ENCODE measurements around the gene VWA5A. TPM values are rescaled to one million over a fixed set of nuclear protein-coding genes. Genes with fewer than 3 reads are reported as not detected.

Gene VWA5A
- total RNA-seq, 1 donor from 2014 or later = 4.6 TPM

DNA sequence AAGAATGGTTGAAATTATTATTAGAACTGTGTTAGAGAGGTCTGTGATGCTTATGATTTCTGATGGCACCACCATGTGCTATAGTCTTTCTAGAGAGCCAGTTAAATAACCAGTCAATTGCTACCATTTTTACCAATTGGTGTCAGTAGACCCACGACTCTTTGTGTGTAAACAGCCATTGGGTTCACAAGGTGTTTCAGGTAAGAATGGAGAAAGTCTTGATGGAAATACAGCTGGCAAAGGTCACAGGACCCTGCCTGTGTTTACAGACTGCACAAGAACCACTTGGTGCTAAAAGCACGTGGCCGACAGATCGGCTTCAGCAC, 43.7 kb upstream of the VWA5A start:
- TF ChIP-seq, protein P1, sequence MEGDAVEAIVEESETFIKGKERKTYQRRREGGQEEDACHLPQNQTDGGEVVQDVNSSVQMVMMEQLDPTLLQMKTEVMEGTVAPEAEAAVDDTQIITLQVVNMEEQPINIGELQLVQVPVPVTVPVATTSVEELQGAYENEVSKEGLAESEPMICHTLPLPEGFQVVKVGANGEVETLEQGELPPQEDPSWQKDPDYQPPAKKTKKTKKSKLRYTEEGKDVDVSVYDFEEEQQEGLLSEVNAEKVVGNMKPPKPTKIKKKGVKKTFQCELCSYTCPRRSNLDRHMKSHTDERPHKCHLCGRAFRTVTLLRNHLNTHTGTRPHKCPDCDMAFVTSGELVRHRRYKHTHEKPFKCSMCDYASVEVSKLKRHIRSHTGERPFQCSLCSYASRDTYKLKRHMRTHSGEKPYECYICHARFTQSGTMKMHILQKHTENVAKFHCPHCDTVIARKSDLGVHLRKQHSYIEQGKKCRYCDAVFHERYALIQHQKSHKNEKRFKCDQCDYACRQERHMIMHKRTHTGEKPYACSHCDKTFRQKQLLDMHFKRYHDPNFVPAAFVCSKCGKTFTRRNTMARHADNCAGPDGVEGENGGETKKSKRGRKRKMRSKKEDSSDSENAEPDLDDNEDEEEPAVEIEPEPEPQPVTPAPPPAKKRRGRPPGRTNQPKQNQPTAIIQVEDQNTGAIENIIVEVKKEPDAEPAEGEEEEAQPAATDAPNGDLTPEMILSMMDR (IDR thresholded peaks at IDR 0.05; ENCODE audit: borderline replicate concordance) = peak; percentile 5
- DNase-seq = no peak
- peaks cover 9% of the 10 kb centered on the region for H3K4me1 ChIP-seq
- no peak overlapping the region for H3K27ac ChIP-seq (replicated peaks)
- H3K36me3 ChIP-seq = no peaks in the 10 kb centered on the region
- intact Hi-C loops (cut with micrococcal nuclease) = loop anchor here (5.0 kb wide), 1 partner anchor 516 kb away; no protein-coding TSS in a partner anchor
- no peaks in the 10 kb centered on the region for H3K9me3 ChIP-seq (replicated peaks)
- no peak overlapping the region for H3K4me3 ChIP-seq
- H3K27me3 ChIP-seq (ENCODE audit: low read depth) = peaks cover 95% of the 10 kb centered on the region

DNA sequence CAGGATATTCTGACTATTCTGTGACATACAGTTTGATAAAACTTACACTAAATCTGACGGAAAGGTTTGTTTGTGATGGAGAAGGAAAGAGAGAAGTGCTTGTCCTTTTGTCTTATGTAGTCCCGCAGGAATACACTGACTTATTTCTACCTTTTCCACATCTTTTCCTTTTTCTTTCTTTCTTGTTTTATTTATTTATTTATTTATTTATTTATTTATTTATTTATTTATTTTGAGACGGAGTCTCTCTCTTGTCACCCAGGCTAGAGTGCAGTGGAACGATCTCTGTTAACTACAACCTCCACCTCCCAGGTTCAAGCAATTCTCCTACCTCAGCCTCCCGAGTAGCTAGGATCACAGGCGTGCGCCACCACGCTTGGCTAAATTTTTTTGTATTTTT, 43.1 kb upstream of the VWA5A start:
- TF ChIP-seq, protein P1 (IDR thresholded peaks at IDR 0.05; ENCODE audit: borderline replicate concordance) = no peak
- no peak for DNase-seq
- intact Hi-C loops (cut with micrococcal nuclease) = loop anchor here (5.0 kb wide), 1 partner anchor 515 kb away; no protein-coding TSS in a partner anchor

DNA sequence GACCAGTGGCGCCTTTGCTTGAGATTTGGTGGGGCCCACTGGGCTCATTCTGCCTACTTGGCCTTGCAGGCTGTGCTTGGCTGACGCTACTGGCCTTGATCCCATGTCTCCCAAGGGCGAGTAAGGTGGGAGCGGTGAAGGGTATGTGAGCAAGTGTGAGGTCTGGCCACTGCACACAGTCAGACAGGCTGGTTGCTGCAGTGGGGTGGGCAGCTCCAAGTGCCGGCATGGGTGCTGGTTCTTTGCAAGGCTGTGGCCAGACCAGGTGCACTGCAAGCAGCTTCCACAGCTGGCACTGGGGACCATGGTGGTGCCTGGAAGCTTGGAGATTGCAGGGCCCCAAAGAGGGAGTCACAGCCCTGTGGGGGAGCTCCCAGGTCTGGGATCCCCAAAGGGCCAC, 40.7 kb upstream of the VWA5A start:
- DNase-seq = no peak
- no peaks in the 10 kb centered on the region for H3K9me3 ChIP-seq (replicated peaks)
- TF ChIP-seq, protein P1 (IDR thresholded peaks at IDR 0.05; ENCODE audit: borderline replicate concordance) = no peak
- H3K4me3 ChIP-seq = no peak overlapping the region
- H3K27me3 ChIP-seq (ENCODE audit: low read depth) = peaks cover 92% of the 10 kb centered on the region
- H3K27ac ChIP-seq (replicated peaks) = no peak overlapping the region
- intact Hi-C loops (cut with micrococcal nuclease) = loop anchor here (5.0 kb wide), 1 partner anchor 513 kb away; no protein-coding TSS in a partner anchor
- peaks cover 10% of the 10 kb centered on the region for H3K4me1 ChIP-seq
- H3K36me3 ChIP-seq = no peaks in the 10 kb centered on the region

More for the DNA sequence above, 43.1 kb upstream of the VWA5A start:
- Histone ChIP-seq H3K4me3 (no peak overlapping the region), H3K4me1 (peaks cover 10% of the 10 kb centered on the region), H3K27ac (replicated peaks) (no peak overlapping the region), H3K27me3 (ENCODE audit: low read depth) (peaks cover 95% of the 10 kb centered on the region), H3K36me3 (no peaks in the 10 kb centered on the region), H3K9me3 (replicated peaks) (no peaks in the 10 kb centered on the region)

DNA sequence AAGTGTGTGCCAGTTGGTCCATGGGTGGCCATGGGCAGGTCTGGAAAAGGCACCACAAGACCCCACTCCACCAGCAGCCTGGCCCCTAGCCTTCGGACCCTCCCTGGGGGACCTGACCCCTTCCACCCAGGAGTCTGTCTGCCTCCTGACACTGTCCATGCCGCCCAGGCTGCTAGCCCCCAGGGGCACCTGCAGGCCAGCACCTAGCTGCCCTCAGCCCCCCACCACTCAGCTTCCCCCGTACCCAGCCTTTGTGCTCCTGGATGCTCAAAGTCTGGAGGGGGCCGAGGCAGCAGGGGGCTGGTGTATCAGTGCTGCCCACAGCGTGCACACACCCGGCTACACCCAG, 39.8 kb upstream of the VWA5A start:
- intact Hi-C loops (cut with micrococcal nuclease) = no loop called here
- H3K4me3 ChIP-seq = no peak overlapping the region

DNA sequence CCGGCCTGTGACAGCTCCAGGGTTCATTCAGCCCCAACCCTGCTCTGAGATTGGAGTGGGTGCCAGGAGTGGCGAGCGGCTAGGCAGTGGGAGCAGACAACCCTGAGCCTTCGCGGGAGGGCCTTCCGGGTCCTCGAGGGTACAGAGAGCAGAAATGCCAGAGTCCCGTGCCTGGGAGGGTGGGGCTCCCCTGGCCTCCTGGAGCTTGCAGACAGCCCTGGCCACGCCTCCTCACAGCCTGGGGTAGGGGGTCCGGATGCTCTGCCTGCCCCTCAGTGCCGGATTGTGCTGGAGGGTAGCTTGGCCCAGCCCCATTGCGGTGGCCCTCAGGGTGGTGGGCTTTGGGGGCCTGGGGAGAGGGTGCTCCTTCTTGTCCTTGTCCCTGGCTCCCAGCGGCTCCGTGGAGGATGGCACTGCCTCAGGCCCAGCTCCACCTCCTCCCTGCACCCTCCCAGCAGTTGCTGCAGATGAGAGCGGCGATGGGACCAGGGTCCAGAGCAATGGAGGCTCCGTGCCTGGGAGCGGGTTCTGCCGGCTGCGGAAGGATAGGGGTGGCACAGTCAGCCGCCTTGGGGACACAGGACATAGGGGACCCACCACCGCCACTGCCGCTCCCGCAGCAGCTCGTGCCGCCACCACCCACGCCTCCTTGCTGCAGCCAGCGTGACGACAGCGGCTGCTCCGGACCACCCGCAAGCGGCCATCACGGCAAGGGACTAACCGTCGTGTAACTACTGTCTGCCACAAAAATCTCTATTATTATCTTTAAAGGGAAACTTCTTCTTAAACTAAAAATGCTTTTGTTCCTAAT, 39.2 kb upstream of the VWA5A start:
- TF ChIP-seq, protein P1 (IDR thresholded peaks at IDR 0.05; ENCODE audit: borderline replicate concordance) = no peak
- Histone ChIP-seq H3K27me3 (ENCODE audit: low read depth) (peaks cover 91% of the 10 kb centered on the region), H3K9me3 (replicated peaks) (no peaks in the 10 kb centered on the region), H3K36me3 (no peaks in the 10 kb centered on the region), H3K27ac (replicated peaks) (no peak overlapping the region), H3K4me1 (peaks cover 10% of the 10 kb centered on the region), H3K4me3 (peak overlapping the region; percentile 59)
- no peak for DNase-seq
- intact Hi-C loops (cut with micrococcal nuclease) = no loop called here

More for the DNA sequence above, 39.8 kb upstream of the VWA5A start:
- Histone ChIP-seq H3K27ac (replicated peaks) (no peak overlapping the region), H3K4me1 (peaks cover 10% of the 10 kb centered on the region), H3K9me3 (replicated peaks) (no peaks in the 10 kb centered on the region), H3K27me3 (ENCODE audit: low read depth) (peaks cover 91% of the 10 kb centered on the region), H3K36me3 (no peaks in the 10 kb centered on the region)
- no peak for DNase-seq
- TF ChIP-seq, protein P1 (IDR thresholded peaks at IDR 0.05; ENCODE audit: borderline replicate concordance) = no peak

Data from left ventricle myocardium inferior (tissue), 1 donor.